IMR-90 (cell line): ENCODE results near the gene PCDHGA2. TPM values are rescaled to one million over a fixed set of nuclear protein-coding genes. Genes with fewer than 3 reads are reported as not detected.

Source experiments
- ATAC-seq: fragments of 200-7000 bp; cut with Tn5 transposase; 2 replicates; pipeline ENCODE4 v1.9.1; 2020; ENCODE audit warnings: low read depth, mild to moderate bottlenecking, moderate library complexity
- BruUV-seq: library from RNA; stranded (reverse); fragments of 400-500 nt; replicated peaks from 2 replicates; lab custom pipeline; 2021; lab: Mats Ljungman, UMichigan
- CTCF ChIA-PET: fragments of 300-600 bp; formaldehyde crosslinking; extraction: SDS; loops from one replicate; lab custom pipeline; 2021; ENCODE audit warnings: antibody characterized with exemption; lab: Yijun Ruan, JAX
- POLR2A ChIA-PET: fragments of 300-600 bp; sonication (Branson Sonifier 250); formaldehyde crosslinking; loops from one replicate; lab custom pipeline; 2022; ENCODE audit warnings: antibody characterized with exemption; ENCODE audit not compliant: unreplicated experiment; lab: Charles Lee
- DNase-seq: peaks from one replicate; pipeline ENCODE4 v3.0.0; 2013
- H2AFZ ChIP-seq: replicated peaks from 2 replicates; pipeline ENCODE3; 2013; ENCODE audit warnings: low read length, mild to moderate bottlenecking; ENCODE audit not compliant: poor library complexity
- H2AK5ac ChIP-seq: 2 replicates; pipeline ENCODE4 v1.6.1; 2013; ENCODE audit warnings: low read depth, low read length, inconsistent platforms
- H2AK9ac ChIP-seq: replicated peaks from 2 replicates; pipeline ENCODE3; 2013; ENCODE audit warnings: mild to moderate bottlenecking, low read depth, low read length, moderate library complexity; ENCODE audit not compliant: poor library complexity
- H2BK120ac ChIP-seq: 2 replicates; pipeline ENCODE4 v1.6.1; 2013; ENCODE audit warnings: low read depth, low read length, inconsistent platforms
- H2BK15ac ChIP-seq: 3 replicates; pipeline ENCODE4 v1.6.1; 2013; ENCODE audit warnings: low read depth, low read length, inconsistent platforms
- H2BK20ac ChIP-seq: 2 replicates; pipeline ENCODE4 v1.6.1; 2013; ENCODE audit warnings: low read depth, mild to moderate bottlenecking, inconsistent platforms, low read length, moderate library complexity
- H2BK5ac ChIP-seq: 2 replicates; pipeline ENCODE4 v1.6.1; 2013; ENCODE audit warnings: mild to moderate bottlenecking, low read depth, low read length, inconsistent platforms; ENCODE audit not compliant: poor library complexity, severe bottlenecking
- H3K14ac ChIP-seq: replicated peaks from 2 replicates; pipeline ENCODE4 v1.6.1; 2013; ENCODE audit warnings: low read depth, low read length, inconsistent platforms
- H3K18ac ChIP-seq: 2 replicates; pipeline ENCODE4 v1.6.1; 2013; ENCODE audit warnings: low read depth, low read length, control low read depth
- H3K23ac ChIP-seq: 2 replicates; pipeline ENCODE4 v1.6.1; 2013; ENCODE audit warnings: low read depth, low read length, inconsistent platforms
- H3K27ac ChIP-seq: 2 replicates; pipeline ENCODE4 v1.5.1; 2013; ENCODE audit warnings: mild to moderate bottlenecking, control low read depth, low read length; ENCODE audit not compliant: insufficient read depth
- H3K27me3 ChIP-seq: 2 replicates; pipeline ENCODE4 v1.6.1; 2013; ENCODE audit warnings: low read length; ENCODE audit not compliant: control insufficient read depth, insufficient read depth
- H3K36me3 ChIP-seq: 2 replicates; pipeline ENCODE4 v1.6.1; 2013; ENCODE audit warnings: low read length, mixed read lengths; ENCODE audit not compliant: control insufficient read depth, insufficient read depth
- H3K4ac ChIP-seq: 2 replicates; pipeline ENCODE4 v1.6.1; 2013; ENCODE audit warnings: low read depth, low read length, inconsistent platforms
- H3K4me1 ChIP-seq: 2 replicates; pipeline ENCODE4 v1.6.1; 2013; ENCODE audit warnings: low read length, mixed read lengths; ENCODE audit not compliant: control insufficient read depth, insufficient read depth
- H3K4me2 ChIP-seq: 2 replicates; pipeline ENCODE4 v1.6.1; 2013; ENCODE audit warnings: low read depth, mild to moderate bottlenecking, control low read depth, low read length, moderate library complexity
- H3K4me3 ChIP-seq: 2 replicates; pipeline ENCODE4 v1.5.1; 2013; ENCODE audit warnings: low read depth, mild to moderate bottlenecking, control low read depth, low read length, moderate library complexity; ENCODE audit not compliant: insufficient read depth
- H3K56ac ChIP-seq: 2 replicates; pipeline ENCODE4 v1.6.1; 2013; ENCODE audit warnings: low read length, inconsistent platforms; ENCODE audit not compliant: insufficient read depth; ENCODE audit errors: extremely low read depth
- H3K79me1 ChIP-seq, 2 experiments: 2 replicates each; pipeline ENCODE4 v1.6.1; 2013; ENCODE audit warnings: low read length in 2 of 2, inconsistent platforms in 1 of 2, low read depth in 1 of 2
- H3K9ac ChIP-seq: 2 replicates; pipeline ENCODE4 v1.6.1; 2013; ENCODE audit warnings: low read depth, low read length, control low read depth
- H3K9me1 ChIP-seq: 2 replicates; pipeline ENCODE4 v1.6.1; 2013; ENCODE audit warnings: low read length, inconsistent platforms; ENCODE audit not compliant: insufficient read depth
- H3K9me3 ChIP-seq: 2 replicates; pipeline ENCODE4 v1.6.1; 2013; ENCODE audit warnings: low read length; ENCODE audit not compliant: control insufficient read depth, insufficient read depth
- H4K20me1 ChIP-seq: 2 replicates; pipeline ENCODE4 v1.6.1; 2013; ENCODE audit warnings: low read length, inconsistent platforms; ENCODE audit not compliant: insufficient read depth
- H4K5ac ChIP-seq: 2 replicates; pipeline ENCODE4 v1.6.1; 2013; ENCODE audit warnings: mild to moderate bottlenecking, low read depth, low read length, control low read depth
- H4K8ac ChIP-seq, 2 experiments: 2 replicates each; pipeline ENCODE4 v1.6.1; 2013; ENCODE audit warnings: low read depth in 2 of 2, low read length in 2 of 2, control low read depth in 1 of 2, inconsistent platforms in 1 of 2
- H4K91ac ChIP-seq: 2 replicates; pipeline ENCODE4 v1.6.1; 2013; ENCODE audit warnings: low read depth, low read length, inconsistent platforms; ENCODE audit not compliant: insufficient read depth
- BHLHE40 ChIP-seq: fragments of 150-350 bp; IDR thresholded peaks from 2 replicates; pipeline ENCODE4 v1.6.1; 2016; ENCODE audit warnings: mild to moderate bottlenecking, low read depth, low read length
- CEBPB ChIP-seq: IDR thresholded peaks from 2 replicates; pipeline ENCODE4 v1.6.1; 2012; ENCODE audit warnings: low read depth, low read length, improper control_type of control experiment
- CHD1 ChIP-seq: IDR thresholded peaks from 2 replicates; pipeline ENCODE4 v1.6.1; 2012; ENCODE audit warnings: low read depth, low read length, improper control_type of control experiment
- CTCF ChIP-seq: conservative IDR thresholded peaks from 2 replicates; pipeline ENCODE4 v1.5.1; 2012; ENCODE audit warnings: mild to moderate bottlenecking, low read depth, low read length, improper control_type of control experiment
- FOS ChIP-seq: fragments of 150-350 bp; IDR thresholded peaks from 2 replicates; pipeline ENCODE4 v1.6.1; 2016; ENCODE audit warnings: low read depth, low read length
- RAD21 ChIP-seq: IDR thresholded peaks from 2 replicates; pipeline ENCODE4 v1.6.1; 2012; ENCODE audit warnings: low read length, improper control_type of control experiment
- RCOR1 ChIP-seq: IDR thresholded peaks from 2 replicates; pipeline ENCODE4 v1.6.1; 2012; ENCODE audit warnings: mild to moderate bottlenecking, low read length, improper control_type of control experiment; ENCODE audit not compliant: insufficient replicate concordance
- RFX5 ChIP-seq: IDR thresholded peaks from 2 replicates; pipeline ENCODE4 v1.8.0; 2012; ENCODE audit warnings: low read depth, mild to moderate bottlenecking, low read length, moderate library complexity
- USF2 ChIP-seq: fragments of 150-350 bp; IDR thresholded peaks from 2 replicates; pipeline ENCODE4 v1.6.1; 2017; ENCODE audit warnings: mild to moderate bottlenecking, antibody characterized with exemption, low read length, low read depth
- WGBS, 2 experiments: methylation state at CpG; one replicate each; pipeline versions ENCODE4 v1.1.5 to v1.1.7; 2013; ENCODE audit warnings: missing lambda C conversion rate in 2 of 2; ENCODE audit not compliant: insufficient read length in 1 of 2; ENCODE audit errors: extremely low coverage in 2 of 2; 5-methylcytosine and 5-hydroxymethylcytosine counted together
- dilution Hi-C: fragments of 300-500 bp; cut with HindIII; formaldehyde crosslinking; loops from one replicate; pipeline ENCODE4 v1.14.3; 2018; ENCODE audit warnings: low sequenced_read_pairs; ENCODE audit not compliant: unreplicated experiment
- in situ Hi-C: fragments of 300-500 bp; cut with MboI; formaldehyde crosslinking; loops from 3 replicates; pipeline ENCODE4 v1.14.3; 2019; ENCODE audit warnings: low sequenced_read_pairs, inconsistent platforms, mixed read lengths
- intact Hi-C: fragments of 100-400 bp; cut with micrococcal nuclease; formaldehyde crosslinking; loops from 2 replicates; pipeline ENCODE4 v1.10.0; 2022
- polyA plus RNA-seq, 3 experiments: library from polyadenylated mRNA; depleted of rRNA; stranded (reverse); fragments of >200 nt; gene quantifications; 2 replicates each; pipeline ENCODE4 v1.2.3, GENCODE V29; 2012; ENCODE audit warnings: low replicate concordance in 1 of 3
- total RNA-seq: library from RNA; depleted of rRNA; stranded (reverse); fragments of >200 nt; gene quantifications from 2 replicates; pipeline ENCODE4 v1.2.3, GENCODE V29; 2012

Gene PCDHGA2
- total and polyA plus RNA-seq, 2 of the 4 experiments (the other 2 are of a cell fraction): 3.4 to 3.6 TPM

GRCh38 chr5:141360685-141361084, 22.1 kb downstream of the PCDHGA2 start:
- ATAC-seq: no peak
- H2BK15ac ChIP-seq: no peak overlapping the region

More at GRCh38 chr5:141360685-141361084, 22.1 kb downstream of the PCDHGA2 start:
- H3K27me3 ChIP-seq: peaks cover 2% of the 10 kb centered on the region; the same call in 1 of the 2 replicates
- H2AK5ac ChIP-seq: no peak overlapping the region
- no peak overlapping the region for H3K4ac ChIP-seq
- no peak overlapping the region for H2AK9ac ChIP-seq
- no peak overlapping the region for H3K4me3 ChIP-seq
- no peak overlapping the region for H3K18ac ChIP-seq
- H3K56ac ChIP-seq: no peak overlapping the region
- no peak overlapping the region for H4K5ac ChIP-seq
- H3K4me2 ChIP-seq: peak overlapping the region; percentile 22; the same call in 1 of the 2 replicates
- WGBS, 2 experiments: 60% methylated on average over 1 of the region's 15 CpGs; no CpG with 5 or more reads in 1 of the 2 experiments
- CTCF ChIA-PET: interaction anchor here (0.7 kb wide), 1 partner anchor 40 kb away, joined by 3 read pairs; the partner anchor contains the start of gene TAF7
- no peak overlapping the region for H4K8ac ChIP-seq
- peaks cover 63% of the 10 kb centered on the region for H3K9me3 ChIP-seq
- H4K20me1 ChIP-seq: no peaks in the 10 kb centered on the region
- no peaks in the 10 kb centered on the region for H3K4me1 ChIP-seq
- no TSS peak for BruUV-seq
- no peaks in the 10 kb centered on the region for H3K9me1 ChIP-seq
- peaks cover 0 to 3% of the 10 kb centered on the region in 2 experiments; a peak in 1 of 4 replicates for H3K79me1 ChIP-seq
- peaks cover 7% of the 10 kb centered on the region; the same call in 1 of the 2 replicates for H3K36me3 ChIP-seq
- POLR2A ChIA-PET: no interaction called here
- H3K9ac ChIP-seq: no peak overlapping the region
- no peak overlapping the region for H2AFZ ChIP-seq
- no peak for DNase-seq
- in situ Hi-C loops (no loop called here), dilution Hi-C loops (no loop called here), intact Hi-C loops (loop anchor here (5.0 kb wide), 1 partner anchor 33 kb away; no protein-coding TSS in a partner anchor)
- H2BK120ac ChIP-seq: no peak overlapping the region
- H3K23ac ChIP-seq: no peak overlapping the region
- no peak for TF ChIP-seq USF2
- no peak for TF ChIP-seq RAD21
- TF ChIP-seq RFX5: no peak
- TF ChIP-seq CEBPB: no peak
- TF ChIP-seq CHD1: no peak
- TF ChIP-seq FOS: no peak
- TF ChIP-seq RCOR1: no peak
- TF ChIP-seq CTCF: no peak
- TF ChIP-seq BHLHE40: no peak
- H3K27ac ChIP-seq: no peak overlapping the region
- H3K14ac ChIP-seq: no peak overlapping the region
- H2BK5ac ChIP-seq: no peak overlapping the region
- H4K91ac ChIP-seq: no peak overlapping the region
- H2BK20ac ChIP-seq: no peak overlapping the region
